HepG2 (cell line): ENCODE results near the gene QRICH2. TPM values are rescaled to one million over a fixed set of nuclear protein-coding genes. Genes with fewer than 3 reads are reported as not detected.

Experiments
- JDP2 ChIP-seq: sonication (generic); formaldehyde crosslinking; IDR thresholded peaks from 2 replicates; pipeline ENCODE4 v1.8.1; 2022; ENCODE audit warnings: missing genetic modification reagents, borderline replicate concordance
- POLR2AphosphoS5 ChIP-seq: IDR thresholded peaks from 2 replicates; pipeline ENCODE4 v1.6.1; 2012; ENCODE audit warnings: low read depth, low read length
- RAD21 ChIP-seq: fragments of 450-650 bp; formaldehyde crosslinking; IDR thresholded peaks from 2 replicates; pipeline ENCODE4 v1.5.0; 2020; ENCODE audit warnings: mild to moderate bottlenecking
- RXRB ChIP-seq: IDR thresholded peaks from 2 replicates; pipeline ENCODE4 v1.6.1; 2016; ENCODE audit warnings: borderline replicate concordance, missing genetic modification reagents, missing compliant biosample characterization
- SIX4 ChIP-seq: sonication (generic); formaldehyde crosslinking; IDR thresholded peaks from 2 replicates; pipeline ENCODE4 v1.4.0; 2020; ENCODE audit warnings: missing genetic modification reagents
- SMC3 ChIP-seq: IDR thresholded peaks from 2 replicates; pipeline ENCODE4 v1.6.1; 2011; ENCODE audit warnings: low read length, improper control_type of control experiment
- SP140L ChIP-seq: sonication (generic); formaldehyde crosslinking; IDR thresholded peaks from 2 replicates; pipeline ENCODE4 v1.4.0; 2020; ENCODE audit warnings: missing genetic modification reagents, borderline replicate concordance
- SP2 ChIP-seq: sonication (generic); formaldehyde crosslinking; IDR thresholded peaks from 2 replicates; pipeline ENCODE4 v1.5.1; 2020; ENCODE audit warnings: mild to moderate bottlenecking, missing genetic modification reagents
- TCF12 ChIP-seq, 2 experiments: fragments of 450-650 bp in 1 of 2; sonication (generic) in 1 of 2; formaldehyde crosslinking in 1 of 2; IDR thresholded peaks; 2 replicates each; pipeline versions ENCODE4 v1.6.1 to v1.8.0; 2017 to 2022; ENCODE audit warnings: antibody characterized with exemption in 1 of 2, mild to moderate bottlenecking in 1 of 2, missing genetic modification reagents in 1 of 2, moderate library complexity in 1 of 2
- ZFAT ChIP-seq: sonication (generic); formaldehyde crosslinking; conservative IDR thresholded peaks from 2 replicates; pipeline ENCODE4 v1.8.1; 2023; ENCODE audit warnings: missing genetic modification reagents, inconsistent platforms
- ZFP62 ChIP-seq: sonication (generic); formaldehyde crosslinking; IDR thresholded peaks from 2 replicates; pipeline ENCODE4 v1.4.0; 2020; ENCODE audit warnings: missing genetic modification reagents
- ZMYM2 ChIP-seq: sonication (generic); formaldehyde crosslinking; IDR thresholded peaks from 2 replicates; pipeline ENCODE4 v1.8.0; 2022; ENCODE audit warnings: mild to moderate bottlenecking, missing genetic modification reagents
- ZNF12 ChIP-seq: sonication (generic); formaldehyde crosslinking; IDR thresholded peaks from 2 replicates; pipeline ENCODE4 v1.5.0; 2020; ENCODE audit warnings: missing genetic modification reagents
- ZNF207 ChIP-seq: fragments of 450-650 bp; IDR thresholded peaks from 2 replicates; pipeline ENCODE4 v1.6.1; 2016; ENCODE audit warnings: antibody characterized with exemption, borderline replicate concordance
- ZNF30 ChIP-seq: sonication (generic); formaldehyde crosslinking; IDR thresholded peaks from 2 replicates; pipeline ENCODE4 v1.5.0; 2020; ENCODE audit warnings: mild to moderate bottlenecking, missing genetic modification reagents
- ZNF567 ChIP-seq: sonication (generic); formaldehyde crosslinking; IDR thresholded peaks from 2 replicates; pipeline ENCODE4 v1.8.1; 2023; ENCODE audit warnings: mild to moderate bottlenecking, missing genetic modification reagents, borderline replicate concordance
- ZNF614 ChIP-seq: IDR thresholded peaks from 2 replicates; pipeline ENCODE4 v1.6.1; 2018; ENCODE audit warnings: missing biosample characterization, missing genetic modification reagents, inconsistent platforms, borderline replicate concordance
- ZNF619 ChIP-seq: sonication (generic); formaldehyde crosslinking; IDR thresholded peaks from 2 replicates; pipeline ENCODE4 v1.4.0; 2020; ENCODE audit warnings: mild to moderate bottlenecking, missing genetic modification reagents
- ZNF709 ChIP-seq: sonication (generic); formaldehyde crosslinking; IDR thresholded peaks from 2 replicates; pipeline ENCODE4 v1.5.0; 2020; ENCODE audit warnings: mild to moderate bottlenecking, missing genetic modification reagents
- ZSCAN9 ChIP-seq: IDR thresholded peaks from 2 replicates; pipeline ENCODE4 v1.6.1; 2016; ENCODE audit warnings: borderline replicate concordance
- polyA plus RNA-seq, 8 experiments: library from polyadenylated mRNA; depleted of rRNA in 3 of 8; stranded (reverse) in 7 of 8; unstranded in 1 of 8; fragments of >200 nt; fragmentation: Illumina TruSeq in 4 of 8; extraction: Trizol in 4 of 8; gene quantifications; 2 replicates each; pipeline versions ENCODE4 v1.2.1 to v1.2.3, GENCODE V29; 2011 to 2016; ENCODE audit warnings: low read depth in 4 of 8, missing spikeins in 1 of 8, mixed read lengths in 1 of 8; ENCODE audit not compliant: insufficient read depth in 1 of 8
- total RNA-seq, 5 experiments: library from RNA; depleted of rRNA; stranded (reverse); fragments of >200 nt; fragmentation: Illumina TruSeq; extraction: Trizol; gene quantifications; 2 replicates each; pipeline ENCODE4 v1.2.3, GENCODE V29; 2016; ENCODE audit warnings: low read depth in 1 of 5
- TF ChIP-seq, protein P1 (sequence below): sonication (generic); formaldehyde crosslinking; IDR thresholded peaks from 2 replicates; pipeline ENCODE4 v1.8.1; 2023; ENCODE audit warnings: mild to moderate bottlenecking, inconsistent platforms, moderate library complexity, missing genetic modification reagents, borderline replicate concordance
- TF ChIP-seq, protein P2 (sequence below), 2 experiments: fragments of 450-650 bp in 1 of 2; sonication (generic) in 1 of 2; formaldehyde crosslinking; IDR thresholded peaks; 2 replicates each; pipeline versions ENCODE4 v1.5.0 to v1.8.0; 2020 to 2022; ENCODE audit warnings: mild to moderate bottlenecking in 1 of 2, missing genetic modification reagents in 1 of 2
- TF ChIP-seq, protein P3 (sequence below): sonication (generic); formaldehyde crosslinking; IDR thresholded peaks from 2 replicates; pipeline ENCODE4 v1.4.0; 2020; ENCODE audit warnings: missing genetic modification reagents, mild to moderate bottlenecking, borderline replicate concordance
- TF ChIP-seq, protein P4 (sequence below): IDR thresholded peaks from 2 replicates; pipeline ENCODE4 v1.6.1; 2016; ENCODE audit warnings: low read depth, control low read depth
- TF ChIP-seq, protein P5 (sequence below): sonication (generic); formaldehyde crosslinking; IDR thresholded peaks from 2 replicates; pipeline ENCODE4 v1.4.0; 2020; ENCODE audit warnings: missing genetic modification reagents, borderline replicate concordance

QRICH2 gene
- total and polyA plus RNA-seq, 2 of the 13 experiments (the other 11 are each of a cell fraction or from before 2014, with no cell fraction given): 3.7 to 5.7 TPM

DNA sequence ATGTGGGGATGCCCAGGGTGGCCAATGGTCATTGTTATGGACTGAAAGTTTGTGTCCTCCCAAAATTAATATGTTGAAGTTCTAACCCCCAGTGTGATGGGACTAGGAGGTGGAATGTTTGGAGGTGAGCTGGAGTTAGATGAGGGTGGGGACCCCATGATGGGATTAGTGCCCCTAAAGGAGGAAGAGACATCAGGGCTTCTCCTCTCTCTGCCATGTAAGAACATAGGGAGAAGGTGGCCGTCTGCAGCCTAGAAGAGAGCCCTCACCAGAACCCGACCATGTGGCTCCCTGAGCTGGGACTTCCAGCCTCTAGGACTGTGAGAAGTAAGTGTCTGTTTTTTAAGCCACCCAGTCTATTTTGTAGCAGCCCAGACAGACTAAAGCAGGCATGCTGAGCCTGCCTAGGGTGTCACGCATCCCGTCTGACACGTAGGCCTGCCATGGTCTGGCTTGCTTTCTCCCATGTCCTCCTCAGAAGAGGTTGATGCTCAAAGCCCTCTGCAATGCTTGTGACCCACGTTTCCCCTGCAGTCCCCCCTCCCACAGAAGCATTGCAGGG lies 49.6 kb upstream of the QRICH2 start (continued):
- no peak for TF ChIP-seq ZNF567 (CRISPR knock-in tag)
- peak; percentile 95 for TF ChIP-seq POLR2AphosphoS5
- TF ChIP-seq SMC3: no peak
- TF ChIP-seq SP140L (CRISPR knock-in tag): no peak; the same call in 1 of the 2 replicates
- TF ChIP-seq, protein P1, sequence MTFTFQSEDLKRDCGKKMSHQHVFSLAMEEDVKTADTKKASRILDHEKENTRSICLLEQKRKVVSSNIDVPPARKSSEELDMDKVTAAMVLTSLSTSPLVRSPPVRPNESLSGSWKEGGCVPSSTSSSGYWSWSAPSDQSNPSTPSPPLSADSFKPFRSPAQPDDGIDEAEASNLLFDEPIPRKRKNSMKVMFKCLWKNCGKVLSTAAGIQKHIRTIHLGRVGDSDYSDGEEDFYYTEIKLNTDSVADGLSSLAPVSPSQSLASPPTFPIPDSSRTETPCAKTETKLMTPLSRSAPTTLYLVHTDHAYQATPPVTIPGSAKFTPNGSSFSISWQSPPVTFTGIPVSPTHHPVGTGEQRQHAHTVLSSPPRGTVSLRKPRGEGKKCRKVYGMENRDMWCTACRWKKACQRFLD: no peak
- TF ChIP-seq, protein P2, sequence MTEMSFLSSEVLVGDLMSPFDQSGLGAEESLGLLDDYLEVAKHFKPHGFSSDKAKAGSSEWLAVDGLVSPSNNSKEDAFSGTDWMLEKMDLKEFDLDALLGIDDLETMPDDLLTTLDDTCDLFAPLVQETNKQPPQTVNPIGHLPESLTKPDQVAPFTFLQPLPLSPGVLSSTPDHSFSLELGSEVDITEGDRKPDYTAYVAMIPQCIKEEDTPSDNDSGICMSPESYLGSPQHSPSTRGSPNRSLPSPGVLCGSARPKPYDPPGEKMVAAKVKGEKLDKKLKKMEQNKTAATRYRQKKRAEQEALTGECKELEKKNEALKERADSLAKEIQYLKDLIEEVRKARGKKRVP (CRISPR knock-in tag; IDR thresholded peaks at IDR 0.05): no peak
- TF ChIP-seq SIX4 (CRISPR knock-in tag): no peak
- TF ChIP-seq JDP2 (CRISPR knock-in tag): no peak
- TF ChIP-seq ZSCAN9 (CRISPR knock-in tag): no peak
- TF ChIP-seq SP2 (CRISPR knock-in tag): no peak
- no peak for TF ChIP-seq ZNF30
- no peak for TF ChIP-seq ZNF12
- 0 out of 2 replicates have a peak, but pooled peaks have one; percentile 35 for TF ChIP-seq ZNF614 (CRISPR knock-in tag)
- TF ChIP-seq ZNF207: no peak
- TF ChIP-seq, protein P3, sequence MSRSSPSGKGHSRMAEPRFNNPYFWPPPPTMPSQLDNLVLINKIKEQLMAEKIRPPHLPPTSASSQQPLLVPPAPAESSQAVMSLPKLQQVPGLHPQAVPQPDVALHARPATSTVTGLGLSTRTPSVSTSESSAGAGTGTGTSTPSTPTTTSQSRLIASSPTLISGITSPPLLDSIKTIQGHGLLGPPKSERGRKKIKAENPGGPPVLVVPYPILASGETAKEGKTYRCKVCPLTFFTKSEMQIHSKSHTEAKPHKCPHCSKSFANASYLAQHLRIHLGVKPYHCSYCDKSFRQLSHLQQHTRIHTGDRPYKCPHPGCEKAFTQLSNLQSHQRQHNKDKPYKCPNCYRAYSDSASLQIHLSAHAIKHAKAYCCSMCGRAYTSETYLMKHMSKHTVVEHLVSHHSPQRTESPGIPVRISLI (CRISPR knock-in tag): no peak
- TF ChIP-seq, protein P4, sequence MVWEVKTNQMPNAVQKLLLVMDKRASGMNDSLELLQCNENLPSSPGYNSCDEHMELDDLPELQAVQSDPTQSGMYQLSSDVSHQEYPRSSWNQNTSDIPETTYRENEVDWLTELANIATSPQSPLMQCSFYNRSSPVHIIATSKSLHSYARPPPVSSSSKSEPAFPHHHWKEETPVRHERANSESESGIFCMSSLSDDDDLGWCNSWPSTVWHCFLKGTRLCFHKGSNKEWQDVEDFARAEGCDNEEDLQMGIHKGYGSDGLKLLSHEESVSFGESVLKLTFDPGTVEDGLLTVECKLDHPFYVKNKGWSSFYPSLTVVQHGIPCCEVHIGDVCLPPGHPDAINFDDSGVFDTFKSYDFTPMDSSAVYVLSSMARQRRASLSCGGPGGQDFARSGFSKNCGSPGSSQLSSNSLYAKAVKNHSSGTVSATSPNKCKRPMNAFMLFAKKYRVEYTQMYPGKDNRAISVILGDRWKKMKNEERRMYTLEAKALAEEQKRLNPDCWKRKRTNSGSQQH: no peak
- TF ChIP-seq TCF12 (IDR thresholded peaks at IDR 0.05): no peak
- no peak for TF ChIP-seq TCF12 (CRISPR knock-in tag; IDR thresholded peaks at IDR 0.05)
- TF ChIP-seq, protein P5, sequence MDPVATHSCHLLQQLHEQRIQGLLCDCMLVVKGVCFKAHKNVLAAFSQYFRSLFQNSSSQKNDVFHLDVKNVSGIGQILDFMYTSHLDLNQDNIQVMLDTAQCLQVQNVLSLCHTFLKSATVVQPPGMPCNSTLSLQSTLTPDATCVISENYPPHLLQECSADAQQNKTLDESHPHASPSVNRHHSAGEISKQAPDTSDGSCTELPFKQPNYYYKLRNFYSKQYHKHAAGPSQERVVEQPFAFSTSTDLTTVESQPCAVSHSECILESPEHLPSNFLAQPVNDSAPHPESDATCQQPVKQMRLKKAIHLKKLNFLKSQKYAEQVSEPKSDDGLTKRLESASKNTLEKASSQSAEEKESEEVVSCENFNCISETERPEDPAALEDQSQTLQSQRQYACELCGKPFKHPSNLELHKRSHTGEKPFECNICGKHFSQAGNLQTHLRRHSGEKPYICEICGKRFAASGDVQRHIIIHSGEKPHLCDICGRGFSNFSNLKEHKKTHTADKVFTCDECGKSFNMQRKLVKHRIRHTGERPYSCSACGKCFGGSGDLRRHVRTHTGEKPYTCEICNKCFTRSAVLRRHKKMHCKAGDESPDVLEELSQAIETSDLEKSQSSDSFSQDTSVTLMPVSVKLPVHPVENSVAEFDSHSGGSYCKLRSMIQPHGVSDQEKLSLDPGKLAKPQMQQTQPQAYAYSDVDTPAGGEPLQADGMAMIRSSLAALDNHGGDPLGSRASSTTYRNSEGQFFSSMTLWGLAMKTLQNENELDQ (CRISPR knock-in tag): no peak
- TF ChIP-seq ZNF709 (CRISPR knock-in tag): no peak
- TF ChIP-seq RAD21 (CRISPR knock-in tag): 0 out of 2 replicates have a peak, but pooled peaks have one; percentile 11
- no peak for TF ChIP-seq ZMYM2 (CRISPR knock-in tag)
- TF ChIP-seq ZNF619 (CRISPR knock-in tag): 0 out of 2 replicates have a peak, but pooled peaks have one; percentile 38
- TF ChIP-seq ZFP62 (CRISPR knock-in tag): no peak
- no peak for TF ChIP-seq ZFAT (CRISPR knock-in tag)
- TF ChIP-seq RXRB: no peak
